K562 (cell line): ENCODE data around the gene MBOAT7. TPM values are rescaled to one million over a fixed set of nuclear protein-coding genes. Genes with fewer than 3 reads are reported as not detected.

Experiments
- ATAC-seq: fragments of 200-7000 bp; cut with Tn5 transposase; 3 replicates; pipeline ENCODE4 v1.9.1; 2020; ENCODE audit warnings: moderate library complexity
- BruUV-seq: library from RNA; stranded (reverse); fragments of 400-500 nt; replicated peaks from 2 replicates; lab custom pipeline; 2021; lab: Mats Ljungman, UMichigan
- CTCF ChIA-PET: fragments of 300-600 bp; formaldehyde crosslinking; extraction: SDS; loops from one replicate; lab custom pipeline; 2021; ENCODE audit warnings: low intra/inter-chr PET ratio; lab: Yijun Ruan, JAX
- POLR2A ChIA-PET: fragments of 300-600, 350-650 bp; sonication (Branson Sonifier 250); formaldehyde crosslinking; extraction: SDS; loops from one replicate; lab custom pipeline; 2021; ENCODE audit warnings: antibody characterized with exemption, inconsistent platforms; lab: Yijun Ruan, JAX
- DNase-seq, 4 experiments: peaks; one replicate each; pipeline versions ENCODE4 v3.0.0 to v3.0.0-alpha.2; 2011 to 2018; ENCODE audit warnings: low spot score in 3 of 4, mixed read lengths in 3 of 4; ENCODE audit errors: extremely low read depth in 1 of 4
- FAIRE-seq: peaks from 2 replicates; lab custom pipeline; 2011; peaks lifted over from hg19 to GRCh38; lab: Jason Lieb, UNC
- H2AFZ ChIP-seq: 2 replicates; pipeline ENCODE4 v1.6.0; 2011; ENCODE audit warnings: low read depth, low read length, control low read depth, inconsistent platforms
- H3K27ac ChIP-seq: fragments of 200-600 bp; 3 replicates; pipeline ENCODE4 v1.8.0; 2011; ENCODE audit warnings: low read depth, mild to moderate bottlenecking, control low read depth, inconsistent platforms, low read length, moderate library complexity, mixed read lengths; ENCODE audit errors: extremely low read depth
- H3K27me3 ChIP-seq, 2 experiments: fragments of 300-600 bp in 1 of 2; 2 replicates in 1 of 2; 3 replicates in 1 of 2; pipeline versions ENCODE4 v1.6.0 to v1.8.0; 2011; ENCODE audit warnings: inconsistent platforms in 2 of 2, low read length in 2 of 2, mild to moderate bottlenecking in 1 of 2, mixed read lengths in 1 of 2, moderate library complexity in 1 of 2; ENCODE audit not compliant: control insufficient read depth in 2 of 2, insufficient read depth in 2 of 2
- H3K36me3 ChIP-seq: fragments of 300-600 bp; 3 replicates; pipeline ENCODE4 v1.8.0; 2011; ENCODE audit warnings: mild to moderate bottlenecking, low read length, inconsistent platforms; ENCODE audit not compliant: control insufficient read depth, insufficient read depth
- H3K4me1 ChIP-seq, 2 experiments: fragments of 200-600 bp in 1 of 2; replicated peaks in 1 of 2; 2 replicates in 1 of 2; 3 replicates in 1 of 2; pipeline versions ENCODE4 v1.5.1 to v1.8.0; 2011; ENCODE audit warnings: inconsistent platforms in 2 of 2, low read length in 2 of 2, mild to moderate bottlenecking in 1 of 2, mixed read lengths in 1 of 2, moderate library complexity in 1 of 2; ENCODE audit not compliant: control insufficient read depth in 2 of 2, insufficient read depth in 2 of 2
- H3K4me2 ChIP-seq: 2 replicates; pipeline ENCODE4 v1.6.1; 2011; ENCODE audit warnings: low read length, control low read depth, inconsistent platforms, mixed read lengths; ENCODE audit not compliant: insufficient read depth
- H3K4me3 ChIP-seq: fragments of 200-600 bp; sonication (generic), shearing (Covaris generic); 2 replicates; pipeline ENCODE4 v1.5.1; 2016; ENCODE audit warnings: control low read depth, inconsistent platforms
- H3K79me2 ChIP-seq: fragments of 200-600 bp; 3 replicates; pipeline ENCODE4 v1.8.0; 2011; ENCODE audit warnings: low read length, inconsistent platforms; ENCODE audit not compliant: control insufficient read depth, insufficient read depth
- H3K9ac ChIP-seq, 2 experiments: 2 replicates each; pipeline versions ENCODE4 v1.6.0 to v1.6.1; 2011; ENCODE audit warnings: low read depth in 2 of 2, low read length in 2 of 2, control low read depth in 1 of 2, inconsistent platforms in 1 of 2, mild to moderate bottlenecking in 1 of 2, mixed read lengths in 1 of 2; ENCODE audit not compliant: insufficient read depth in 1 of 2
- H3K9me1 ChIP-seq: one replicate; pipeline ENCODE4 v1.6.0; 2011; ENCODE audit warnings: inconsistent platforms, mild to moderate bottlenecking, low read length, moderate library complexity; ENCODE audit not compliant: control insufficient read depth, insufficient read depth
- H3K9me3 ChIP-seq: replicated peaks from 2 replicates; pipeline ENCODE4 v1.5.1; 2011; ENCODE audit warnings: low read depth, low read length, inconsistent platforms; ENCODE audit not compliant: control insufficient read depth, insufficient read depth
- H4K20me1 ChIP-seq: replicated peaks from 2 replicates; pipeline ENCODE4 v1.6.1; 2011; ENCODE audit warnings: low read length, inconsistent platforms, mixed read lengths; ENCODE audit not compliant: control insufficient read depth, insufficient read depth
- CHD1 ChIP-seq: fragments of 200-600 bp; sonication (generic); IDR thresholded peaks from one replicate; pipeline ENCODE4 v1.6.1; 2012; ENCODE audit warnings: mild to moderate bottlenecking, moderate library complexity, low read length, inconsistent platforms
- HINFP ChIP-seq: fragments of 450-650 bp; conservative IDR thresholded peaks from 2 replicates; pipeline ENCODE4 v1.6.1; 2016; ENCODE audit warnings: missing genetic modification characterization, low read depth, mild to moderate bottlenecking, control low read depth, missing compliant biosample characterization
- RFX1 ChIP-seq: fragments of 450-650 bp; IDR thresholded peaks from 2 replicates; pipeline ENCODE4 v1.6.1; 2016; ENCODE audit warnings: mild to moderate bottlenecking, moderate library complexity
- WGBS: fragments of 100-300 bp; shearing (Covaris generic); methylation state at CpG from one replicate; pipeline ENCODE4 v1.1.6; 2016; ENCODE audit warnings: low coverage, mixed read lengths; ENCODE audit not compliant: insufficient coverage; ENCODE audit errors: missing lambda C conversion rate; 5-methylcytosine and 5-hydroxymethylcytosine counted together
- in situ Hi-C: fragments of 300-500 bp; cut with MboI; formaldehyde crosslinking; loops from 4 replicates; pipeline ENCODE4 v1.15.0; 2018; ENCODE audit warnings: inconsistent platforms, mixed read lengths
- intact Hi-C: fragments of 100-400 bp; cut with micrococcal nuclease; formaldehyde crosslinking; loops from 2 replicates; pipeline ENCODE4 v1.14.2; 2022
- polyA plus RNA-seq, 8 experiments: library from polyadenylated mRNA; depleted of rRNA in 4 of 8; stranded (reverse) in 5 of 8; unstranded in 3 of 8; fragments of >200 nt; fragmentation: Nextera tagmentation in 2 of 8; fragmentation: Illumina TruSeq in 1 of 8; extraction: Ambion mirVana in 2 of 8; extraction: Trizol in 1 of 8; gene quantifications; 2 replicates each; pipeline versions ENCODE4 v1.2.1 to v1.2.3, GENCODE V29; 2011 to 2014; ENCODE audit warnings: inconsistent platforms in 1 of 8, missing spikeins in 1 of 8
- total RNA-seq, 7 experiments: library from RNA; depleted of rRNA in 6 of 7; stranded (reverse); fragments of >200 nt in 6 of 7; fragmentation: Illumina TruSeq in 2 of 7; extraction: Trizol in 2 of 7; gene quantifications; 2 replicates each; pipeline versions ENCODE4 v1.2.1 to v1.2.3, GENCODE V29; 2011 to 2021; ENCODE audit warnings: low replicate concordance in 1 of 7

Gene MBOAT7
- total and polyA plus RNA-seq, 9 of the 15 experiments (the other 6 are each of a cell fraction or from before 2014, with no cell fraction given) = 1.4 to 153 (median 56.1) TPM

GRCh38 chr19:54179262-54179852 is 10.0 kb downstream of the MBOAT7 start:
- peak; percentile 63 for TF ChIP-seq RFX1
- TF ChIP-seq CHD1 = no peak
- TF ChIP-seq HINFP (tag) = no peak
- in situ Hi-C loops = no loop called here
- intact Hi-C loops = no loop called here
- Histone ChIP-seq H3K9ac (no peak overlapping the region), H4K20me1 (no peaks in the 10 kb centered on the region; the same call in 1 of the 2 replicates), H2AFZ (no peak overlapping the region), H3K79me2 (no peaks in the 10 kb centered on the region), H3K4me1 (peaks cover 0 to 18% of the 10 kb centered on the region in 2 experiments; a peak in 2 of 5 replicates), H3K9me1 (peaks cover 3% of the 10 kb centered on the region), H3K36me3 (peaks cover 63% of the 10 kb centered on the region; the same call in 2 of the 3 replicates), H3K4me2 (no peak overlapping the region), H3K27me3 (no peaks in the 10 kb centered on the region), H3K9me3 (no peaks in the 10 kb centered on the region), H3K27ac (no peak overlapping the region), H3K4me3 (no peak overlapping the region)
- ATAC-seq (no peak), FAIRE-seq (no peak), DNase-seq (peak in 1 of 4 experiments; percentile 2)
- POLR2A ChIA-PET = interaction anchor here (0.6 to 1.7 kb wide), 4 partner anchors 10 to 42 kb away, joined by 3 to 10 read pairs (median 6); partner anchors contain the start of genes MBOAT7 and RPS9
- 88% methylated on average over 10 of the region's 10 CpGs for WGBS
- BruUV-seq = no TSS peak
- CTCF ChIA-PET = no interaction called here
